Thyroid gland (tissue), 4 donors: ENCODE measurements around the gene RASA3.

ENCODE experiments used
- POLR2A ChIP-seq, 2 donors: fragments of 450-650 bp; IDR thresholded peaks; one replicate each; pipeline ENCODE4 v1.6.1; 2017; ENCODE audit warnings: antibody characterized with exemption in 2 of 2, mild to moderate bottlenecking in 2 of 2, moderate library complexity in 1 of 2
- TF ChIP-seq, protein P1 (sequence below), 6 experiments: fragments of 200-600 bp in 3 of 6; fragments of 450-650 bp in 3 of 6; sonication (generic) in 3 of 6; IDR thresholded peaks; one replicate each; pipeline ENCODE4 v1.5.1; 2016 to 2019; ENCODE audit warnings: antibody characterized with exemption in 6 of 6, mild to moderate bottlenecking in 2 of 6, inconsistent platforms in 1 of 6, moderate library complexity in 1 of 6

DNA sequence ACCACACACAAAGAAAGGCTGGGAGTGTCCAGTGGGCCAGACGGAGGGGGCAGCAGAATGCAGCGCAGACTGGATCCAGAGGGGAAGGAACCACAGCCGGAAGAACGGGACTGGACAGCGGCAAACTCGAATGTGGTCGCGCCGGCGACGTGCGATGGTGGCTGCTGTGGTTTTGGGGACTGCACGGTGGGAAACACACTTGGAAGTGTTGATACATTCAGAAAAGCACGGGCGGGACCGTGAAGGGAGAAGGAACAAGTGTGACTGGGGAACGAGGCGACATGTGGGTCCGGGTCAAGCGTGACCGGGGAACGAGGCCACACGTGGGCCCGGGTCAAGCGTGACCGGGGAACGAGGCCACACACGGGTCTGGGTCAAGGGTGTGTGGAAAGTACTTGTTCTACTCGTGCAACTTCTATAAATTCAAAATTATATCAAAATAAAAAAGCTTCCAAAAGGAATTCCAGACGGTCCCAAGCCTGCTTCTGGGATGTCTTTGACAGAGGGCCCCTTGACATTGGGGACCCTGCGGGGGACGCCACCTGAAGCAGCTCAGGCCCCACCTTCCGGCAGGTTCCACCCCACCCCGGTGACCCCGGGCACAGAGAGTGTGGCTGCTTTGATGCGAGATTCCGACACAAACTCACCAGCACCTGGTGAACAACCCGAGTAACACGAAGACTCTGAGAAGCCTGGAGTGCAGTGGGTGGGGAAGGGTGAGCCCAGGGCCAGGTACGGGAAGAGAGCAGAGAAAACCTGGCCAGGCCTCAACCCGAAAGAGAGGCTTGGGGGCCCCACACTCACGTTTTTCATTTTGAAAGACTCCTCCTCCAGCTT, 133.4 kb downstream of the RASA3 start:
- TF ChIP-seq, protein P1, sequence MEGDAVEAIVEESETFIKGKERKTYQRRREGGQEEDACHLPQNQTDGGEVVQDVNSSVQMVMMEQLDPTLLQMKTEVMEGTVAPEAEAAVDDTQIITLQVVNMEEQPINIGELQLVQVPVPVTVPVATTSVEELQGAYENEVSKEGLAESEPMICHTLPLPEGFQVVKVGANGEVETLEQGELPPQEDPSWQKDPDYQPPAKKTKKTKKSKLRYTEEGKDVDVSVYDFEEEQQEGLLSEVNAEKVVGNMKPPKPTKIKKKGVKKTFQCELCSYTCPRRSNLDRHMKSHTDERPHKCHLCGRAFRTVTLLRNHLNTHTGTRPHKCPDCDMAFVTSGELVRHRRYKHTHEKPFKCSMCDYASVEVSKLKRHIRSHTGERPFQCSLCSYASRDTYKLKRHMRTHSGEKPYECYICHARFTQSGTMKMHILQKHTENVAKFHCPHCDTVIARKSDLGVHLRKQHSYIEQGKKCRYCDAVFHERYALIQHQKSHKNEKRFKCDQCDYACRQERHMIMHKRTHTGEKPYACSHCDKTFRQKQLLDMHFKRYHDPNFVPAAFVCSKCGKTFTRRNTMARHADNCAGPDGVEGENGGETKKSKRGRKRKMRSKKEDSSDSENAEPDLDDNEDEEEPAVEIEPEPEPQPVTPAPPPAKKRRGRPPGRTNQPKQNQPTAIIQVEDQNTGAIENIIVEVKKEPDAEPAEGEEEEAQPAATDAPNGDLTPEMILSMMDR (IDR thresholded peaks at IDR 0.05) = no peak
- no peak for TF ChIP-seq POLR2A (IDR thresholded peaks at IDR 0.05)
